ENCODE data around the gene PCDHGB6.
"Not testable (repeated sequence)": the region's sequence is repeated elsewhere in the genome, so short reads cannot be mapped to it uniquely, and the experiment has no call there.

Gene PCDHGB6

DNA sequence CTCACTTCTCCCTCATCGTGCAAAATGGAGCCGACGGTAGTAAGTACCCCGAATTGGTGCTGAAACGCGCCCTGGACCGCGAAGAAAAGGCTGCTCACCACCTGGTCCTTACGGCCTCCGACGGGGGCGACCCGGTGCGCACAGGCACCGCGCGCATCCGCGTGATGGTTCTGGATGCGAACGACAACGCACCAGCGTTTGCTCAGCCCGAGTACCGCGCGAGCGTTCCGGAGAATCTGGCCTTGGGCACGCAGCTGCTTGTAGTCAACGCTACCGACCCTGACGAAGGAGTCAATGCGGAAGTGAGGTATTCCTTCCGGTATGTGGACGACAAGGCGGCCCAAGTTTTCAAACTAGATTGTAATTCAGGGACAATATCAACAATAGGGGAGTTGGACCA is 23.5 kb downstream of the PCDHGB6 start:
- FAIRE-seq (no peak), DNase-seq (ENCODE audit: insufficient read length, low spot score) (no peak)
- no peak for TF ChIP-seq CTCF (IDR thresholded peaks at IDR 0.05; ENCODE audit: insufficient read depth, missing control alignments)

GRCh38 chr5:141432308-141432707 is 24.5 kb downstream of the PCDHGB6 start:
- DNase-seq (ENCODE audit: insufficient read length, low spot score); FAIRE-seq: not testable (repeated sequence)

DNA sequence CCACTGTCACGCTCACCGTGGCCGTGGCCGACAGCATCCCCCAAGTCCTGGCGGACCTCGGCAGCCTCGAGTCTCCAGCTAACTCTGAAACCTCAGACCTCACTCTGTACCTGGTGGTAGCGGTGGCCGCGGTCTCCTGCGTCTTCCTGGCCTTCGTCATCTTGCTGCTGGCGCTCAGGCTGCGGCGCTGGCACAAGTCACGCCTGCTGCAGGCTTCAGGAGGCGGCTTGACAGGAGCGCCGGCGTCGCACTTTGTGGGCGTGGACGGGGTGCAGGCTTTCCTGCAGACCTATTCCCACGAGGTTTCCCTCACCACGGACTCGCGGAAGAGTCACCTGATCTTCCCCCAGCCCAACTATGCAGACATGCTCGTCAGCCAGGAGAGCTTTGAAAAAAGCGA is 24.9 kb downstream of the PCDHGB6 start:
- DNase-seq (ENCODE audit: insufficient read length, low spot score): not testable (repeated sequence)

GRCh38 chr5:141434006-141434405 is 26.2 kb downstream of the PCDHGB6 start:
- no peak for FAIRE-seq
- TF ChIP-seq CTCF (IDR thresholded peaks at IDR 0.05; ENCODE audit: insufficient read depth, missing control alignments): no peak
- no peak for DNase-seq (ENCODE audit: insufficient read length, low spot score)

More for the DNA sequence above, 24.9 kb downstream of the PCDHGB6 start:
- FAIRE-seq: not testable (repeated sequence)

- DNase-seq (ENCODE audit: insufficient read length, low spot score) (no peak), FAIRE-seq (no peak)
- TF ChIP-seq CTCF (IDR thresholded peaks at IDR 0.05; ENCODE audit: insufficient read depth, missing control alignments): no peak
Observed at GRCh38 chr5:141437221-141437620, 29.4 kb downstream of the PCDHGB6 start.

DNA sequence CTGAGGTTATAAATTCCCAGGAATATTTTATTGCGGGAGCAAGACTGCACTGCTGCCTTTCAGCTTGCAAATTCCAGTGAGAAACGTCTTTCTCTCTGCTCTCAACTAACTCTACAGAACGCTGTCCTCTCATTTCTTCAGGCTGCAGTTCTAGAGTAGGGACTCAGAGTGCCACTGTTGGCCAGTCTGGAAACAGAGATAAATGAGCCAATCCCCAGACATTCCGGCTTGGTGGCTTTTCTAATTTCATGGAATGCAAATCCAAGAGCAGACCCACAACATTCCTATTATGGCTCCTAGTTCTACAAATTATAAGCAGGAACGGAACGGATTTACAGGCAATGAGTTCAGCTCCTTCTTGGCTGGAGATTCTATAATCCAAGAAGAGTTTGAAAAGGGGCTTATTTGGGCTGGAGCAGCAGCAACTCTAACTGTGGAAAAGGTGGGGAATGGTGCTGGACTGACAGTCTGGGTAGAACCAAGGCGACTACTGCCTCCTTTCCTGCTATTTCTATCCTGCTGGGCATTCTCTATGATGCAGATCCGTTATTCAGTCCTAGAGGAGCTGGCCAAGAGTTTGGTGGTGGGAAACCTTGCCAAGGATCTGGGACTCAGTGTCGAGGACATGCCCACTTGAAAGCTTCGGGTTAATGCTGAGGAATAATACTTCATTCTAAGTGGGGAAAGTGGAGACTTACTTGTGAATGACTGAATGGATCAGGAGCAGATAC is 31.8 kb downstream of the PCDHGB6 start:
- DNase-seq (ENCODE audit: insufficient read length, low spot score): no peak
- no peak for TF ChIP-seq CTCF (IDR thresholded peaks at IDR 0.05; ENCODE audit: insufficient read depth, missing control alignments)
- no peak for FAIRE-seq

DNA sequence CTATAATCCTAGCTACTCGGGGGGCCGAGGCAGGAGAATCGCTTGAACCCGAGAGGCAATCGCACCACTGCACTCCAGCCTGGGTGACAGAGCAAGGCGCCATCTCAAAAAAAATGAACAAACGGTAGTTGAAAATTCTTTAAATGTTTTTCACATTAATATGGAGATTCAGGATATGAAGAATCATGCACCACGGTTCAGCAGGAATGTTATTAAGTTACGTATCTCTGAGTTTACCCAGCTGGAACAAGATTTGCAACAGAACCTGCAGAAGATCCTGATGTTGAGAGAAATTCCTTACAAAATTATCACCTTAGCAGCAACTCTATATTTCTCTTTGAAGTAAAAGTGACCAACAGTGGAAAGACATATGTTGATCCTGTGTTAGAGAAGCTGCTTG is 32.5 kb downstream of the PCDHGB6 start:
- FAIRE-seq: no peak
- DNase-seq (ENCODE audit: insufficient read length, low spot score): no peak
- TF ChIP-seq CTCF (IDR thresholded peaks at IDR 0.05; ENCODE audit: insufficient read depth, missing control alignments): no peak

DNA sequence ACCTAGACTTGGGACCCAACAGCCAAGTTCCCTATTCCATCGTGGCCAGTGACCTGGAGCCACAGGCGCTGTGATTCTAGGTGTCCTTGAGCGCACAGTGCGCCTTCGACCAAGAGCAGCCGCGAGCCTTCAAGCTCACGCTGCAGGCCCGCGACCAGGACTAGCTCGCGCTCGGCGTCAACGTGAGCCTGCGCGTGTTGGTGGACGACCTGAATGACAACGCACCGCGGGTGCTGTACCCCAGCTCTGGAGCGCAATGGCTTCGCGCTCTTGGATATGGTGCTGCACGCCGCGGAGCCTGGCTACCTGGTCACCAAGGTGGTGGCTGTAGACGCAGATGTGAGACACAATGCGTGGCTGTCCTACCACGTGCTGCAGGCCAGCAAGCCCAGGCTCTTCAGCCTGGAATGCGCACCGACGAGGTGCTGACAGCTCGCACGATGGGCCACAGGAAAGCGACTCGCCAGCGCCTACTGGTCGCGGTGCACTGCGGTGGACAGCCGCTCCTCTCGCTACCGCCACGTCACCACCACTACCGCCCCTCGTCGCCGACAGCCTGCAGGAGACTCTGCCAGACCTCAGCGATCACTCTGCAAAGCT is 33.9 kb downstream of the PCDHGB6 start:
- TF ChIP-seq CTCF (IDR thresholded peaks at IDR 0.05; ENCODE audit: insufficient read depth, missing control alignments): no peak
- FAIRE-seq (no peak), DNase-seq (ENCODE audit: insufficient read length, low spot score) (no peak)

All from D721Med (cell line).